ENCODE data around the gene CHCHD2. TPM values are rescaled to one million over a fixed set of nuclear protein-coding genes. Genes with fewer than 3 reads are reported as not detected.
A peak's percentile ranks its signal among the peaks of the same experiment; 100 is the strongest.
"Not testable (repeated sequence)": the region's sequence is repeated elsewhere in the genome, so short reads cannot be mapped to it uniquely, and the experiment has no call there.

CHCHD2 gene
- polyA plus RNA-seq, 3 donors: 241 to 500 (median 412) TPM

GRCh38 chr7:56077681-56078080, 28.6 kb downstream of the CHCHD2 start:
- H2AFZ ChIP-seq (ENCODE audit: insufficient read depth, low read depth, low read length, poor library complexity, severe bottlenecking): no peak overlapping the region
- no CpG with 5 or more reads among the region's 3 CpGs for WGBS (ENCODE audit: insufficient coverage)
- Mint-ChIP-seq H3K9me3 (no peaks in the 10 kb centered on the region), H3K4me3 (no peak overlapping the region), H3K36me3 (peaks cover 29 to 68% of the 10 kb centered on the region in 2 donors), H3K27ac (peak overlapping the region in 1 of 7 donors; percentile 22), H3K27me3 (ENCODE audit: low read depth in 3 of 3) (no peaks in the 10 kb centered on the region), H3K4me1 (peaks cover 2% of the 10 kb centered on the region)
- no peaks in the 10 kb centered on the region for H3K79me2 ChIP-seq (ENCODE audit: insufficient read depth, low read length)
- peaks cover 18 to 31% of the 10 kb centered on the region in 2 donors for H3K36me3 ChIP-seq (replicated peaks in 1 of 2; ENCODE audit: control insufficient read depth in 1 of 2, insufficient read depth in 2 of 2, low read length in 2 of 2)
- intact Hi-C loops (cut with micrococcal nuclease): loop anchor here in 1 of 2 donors (10.0 kb wide), 2 partner anchors 183 to 433 kb away; no protein-coding TSS in a partner anchor
- no peak overlapping the region for H3K4me3 ChIP-seq (replicated peaks in 1 of 3; ENCODE audit: low read depth in 2 of 3, low read length in 3 of 3)
- H3K9me3 ChIP-seq (replicated peaks in 1 of 2; ENCODE audit: control insufficient read depth in 1 of 2, insufficient read depth in 1 of 2, low read length in 2 of 2): no peaks in the 10 kb centered on the region
- H3K27me3 ChIP-seq (ENCODE audit: control insufficient read depth in 2 of 2, insufficient read depth in 2 of 2, low read length in 2 of 2): no peaks in the 10 kb centered on the region
- H4K20me1 ChIP-seq (ENCODE audit: insufficient read depth, low read length): no peaks in the 10 kb centered on the region
- no peak for TF ChIP-seq CTCF (IDR thresholded peaks at IDR 0.05)
- no peak overlapping the region for H3K9ac ChIP-seq (ENCODE audit: insufficient read depth, low read length, poor library complexity, severe bottlenecking)
- H3K27ac ChIP-seq (ENCODE audit: low read depth in 1 of 2, low read length in 2 of 2): no peak overlapping the region
- no peak overlapping the region for H3K4me2 ChIP-seq (replicated peaks; ENCODE audit: extremely low read depth, low read length, poor library complexity, severe bottlenecking)
- no peak for DNase-seq
- no peaks in the 10 kb centered on the region for H3K4me1 ChIP-seq (ENCODE audit: control insufficient read depth in 1 of 2, insufficient read depth in 2 of 2, low read length in 2 of 2)

GRCh38 chr7:56074371-56074791, 31.9 kb downstream of the CHCHD2 start:
- Histone ChIP-seq H2AFZ (ENCODE audit: insufficient read depth, low read depth, low read length, poor library complexity, severe bottlenecking) (peak overlapping the region; percentile 21), H3K9me3 (replicated peaks in 1 of 2; ENCODE audit: control insufficient read depth in 1 of 2, insufficient read depth in 1 of 2, low read length in 2 of 2) (no peaks in the 10 kb centered on the region), H3K27me3 (ENCODE audit: control insufficient read depth in 2 of 2, insufficient read depth in 2 of 2, low read length in 2 of 2) (no peaks in the 10 kb centered on the region), H3K4me3 (replicated peaks in 1 of 3; ENCODE audit: low read depth in 2 of 3, low read length in 3 of 3) (no peak overlapping the region), H3K27ac (ENCODE audit: low read depth in 1 of 2, low read length in 2 of 2) (peak overlapping the region in 1 of 2 donors; percentile 36), H3K4me2 (replicated peaks; ENCODE audit: extremely low read depth, low read length, poor library complexity, severe bottlenecking) (no peak overlapping the region), H3K9ac (ENCODE audit: insufficient read depth, low read length, poor library complexity, severe bottlenecking) (no peak overlapping the region), H4K20me1 (ENCODE audit: insufficient read depth, low read length) (no peaks in the 10 kb centered on the region), H3K36me3 (replicated peaks in 1 of 2; ENCODE audit: control insufficient read depth in 1 of 2, insufficient read depth in 2 of 2, low read length in 2 of 2) (peaks cover 24 to 34% of the 10 kb centered on the region in 2 donors), H3K4me1 (ENCODE audit: control insufficient read depth in 1 of 2, insufficient read depth in 2 of 2, low read length in 2 of 2) (no peaks in the 10 kb centered on the region), H3K79me2 (ENCODE audit: insufficient read depth, low read length) (no peaks in the 10 kb centered on the region)
- H3K4me3 Mint-ChIP-seq: no peak overlapping the region
- no peaks in the 10 kb centered on the region for H3K27me3 Mint-ChIP-seq (ENCODE audit: low read depth in 3 of 3)
- intact Hi-C loops (cut with micrococcal nuclease): loop anchor here (2.0 to 10.0 kb wide), 3 partner anchors 70 to 430 kb away; no protein-coding TSS in a partner anchor
- H3K9me3 Mint-ChIP-seq: no peaks in the 10 kb centered on the region
- 14% methylated on average over 13 of the region's 19 CpGs for WGBS (ENCODE audit: insufficient coverage)
- H3K36me3 Mint-ChIP-seq: peaks cover 30 to 57% of the 10 kb centered on the region in 2 donors
- peak overlapping the region in 3 of 7 donors; percentile 17 to 78 (median 66) for H3K27ac Mint-ChIP-seq
- peaks cover 2% of the 10 kb centered on the region for H3K4me1 Mint-ChIP-seq
- peak; percentile 89 for TF ChIP-seq CTCF (IDR thresholded peaks at IDR 0.05)
- DNase-seq: peak; percentile 66 to 73 (median 73)

- DNase-seq; H4K20me1 ChIP-seq (ENCODE audit: insufficient read depth, low read length); H2AFZ ChIP-seq (ENCODE audit: insufficient read depth, low read depth, low read length, poor library complexity, severe bottlenecking); H3K4me2 ChIP-seq (replicated peaks; ENCODE audit: extremely low read depth, low read length, poor library complexity, severe bottlenecking); H3K4me3 ChIP-seq (replicated peaks in 1 of 3; ENCODE audit: low read depth in 2 of 3, low read length in 3 of 3); H3K9ac ChIP-seq (ENCODE audit: insufficient read depth, low read length, poor library complexity, severe bottlenecking); H3K9me3 ChIP-seq (replicated peaks in 1 of 2; ENCODE audit: control insufficient read depth in 1 of 2, insufficient read depth in 1 of 2, low read length in 2 of 2); H3K27me3 ChIP-seq (ENCODE audit: control insufficient read depth in 2 of 2, insufficient read depth in 2 of 2, low read length in 2 of 2); H3K4me3 Mint-ChIP-seq; H3K9me3 Mint-ChIP-seq; H3K27ac Mint-ChIP-seq; H3K27ac ChIP-seq (ENCODE audit: low read depth in 1 of 2, low read length in 2 of 2); intact Hi-C loops (cut with micrococcal nuclease); H3K27me3 Mint-ChIP-seq (ENCODE audit: low read depth in 3 of 3): not testable (repeated sequence)
- H3K4me1 ChIP-seq (ENCODE audit: control insufficient read depth in 1 of 2, insufficient read depth in 2 of 2, low read length in 2 of 2): peaks cover 12 to 24% of the 10 kb centered on the region in 2 donors
- peaks cover 39 to 44% of the 10 kb centered on the region in 2 donors for H3K36me3 Mint-ChIP-seq
- WGBS (ENCODE audit: insufficient coverage): 88% methylated on average over 10 of the region's 13 CpGs
- peaks cover 19% of the 10 kb centered on the region for H3K4me1 Mint-ChIP-seq
- peaks cover 31 to 44% of the 10 kb centered on the region in 2 donors for H3K36me3 ChIP-seq (replicated peaks in 1 of 2; ENCODE audit: control insufficient read depth in 1 of 2, insufficient read depth in 2 of 2, low read length in 2 of 2)
- H3K79me2 ChIP-seq (ENCODE audit: insufficient read depth, low read length): peaks cover 16% of the 10 kb centered on the region
These were observed 39.9 kb downstream of the CHCHD2 start for GRCh38 chr7:56066376-56066775.

Data from CD14-positive monocyte (primary cell).